HEK293 (cell line): ENCODE results near the gene LRCH2.

ENCODE experiments used
- EGR2 ChIP-seq: fragments of 450-650 bp; formaldehyde crosslinking; IDR thresholded peaks from 2 replicates; pipeline ENCODE4 v1.5.1; 2016; ENCODE audit warnings: low read depth, missing biosample characterization, missing genetic modification characterization
- ELK4 ChIP-seq: IDR thresholded peaks from 2 replicates; pipeline ENCODE4 v1.6.1; 2011; ENCODE audit warnings: mild to moderate bottlenecking, low read depth, low read length, borderline replicate concordance
- GLI2 ChIP-seq: fragments of 450-650 bp; formaldehyde crosslinking; IDR thresholded peaks from 2 replicates; pipeline ENCODE4; 2017; ENCODE audit warnings: missing biosample characterization, missing genetic modification characterization, low read depth, borderline replicate concordance
- GLIS1 ChIP-seq: fragments of 450-650 bp; formaldehyde crosslinking; IDR thresholded peaks from 2 replicates; pipeline ENCODE4 v1.5.1; 2016; ENCODE audit warnings: missing biosample characterization, missing genetic modification characterization
- HOXD13 ChIP-seq: sonication (generic); formaldehyde crosslinking; IDR thresholded peaks from 2 replicates; pipeline ENCODE4 v1.8.0; 2022; ENCODE audit warnings: missing genetic modification reagents, borderline replicate concordance
- PRDM6 ChIP-seq: fragments of 450-650 bp; formaldehyde crosslinking; IDR thresholded peaks from 2 replicates; pipeline ENCODE4 v1.5.1; 2017; ENCODE audit warnings: missing biosample characterization, missing genetic modification characterization
- ZBTB48 ChIP-seq: fragments of 450-650 bp; formaldehyde crosslinking; IDR thresholded peaks from 2 replicates; pipeline ENCODE4 v1.5.1; 2016; ENCODE audit warnings: missing biosample characterization, missing genetic modification characterization
- ZFHX2 ChIP-seq: fragments of 450-650 bp; formaldehyde crosslinking; conservative IDR thresholded peaks from 2 replicates; pipeline ENCODE4 v1.5.1; 2016; ENCODE audit warnings: missing biosample characterization, missing genetic modification characterization
- ZNF10 ChIP-seq: fragments of 450-650 bp; formaldehyde crosslinking; IDR thresholded peaks from 2 replicates; pipeline ENCODE4 v1.5.1; 2017; ENCODE audit warnings: missing biosample characterization, missing genetic modification characterization
- ZNF140 ChIP-seq: fragments of 450-650 bp; formaldehyde crosslinking; IDR thresholded peaks from 2 replicates; pipeline ENCODE4 v1.5.1; 2016; ENCODE audit warnings: missing biosample characterization, missing genetic modification characterization
- ZNF19 ChIP-seq: fragments of 450-650 bp; formaldehyde crosslinking; IDR thresholded peaks from 2 replicates; pipeline ENCODE4; 2016; ENCODE audit warnings: missing biosample characterization, missing genetic modification characterization, low read depth
- ZNF2 ChIP-seq: fragments of 450-650 bp; formaldehyde crosslinking; IDR thresholded peaks from 2 replicates; pipeline ENCODE4 v1.5.1; 2016; ENCODE audit warnings: missing biosample characterization, missing genetic modification characterization
- ZNF214 ChIP-seq: fragments of 450-650 bp; formaldehyde crosslinking; IDR thresholded peaks from 2 replicates; pipeline ENCODE4 v1.5.1; 2017; ENCODE audit warnings: missing biosample characterization, mild to moderate bottlenecking, missing genetic modification characterization, borderline replicate concordance
- ZNF350 ChIP-seq: fragments of 450-650 bp; formaldehyde crosslinking; IDR thresholded peaks from 2 replicates; pipeline ENCODE4 v1.5.0; 2017; ENCODE audit warnings: missing biosample characterization, mild to moderate bottlenecking, missing genetic modification characterization
- ZNF426 ChIP-seq: fragments of 450-650 bp; formaldehyde crosslinking; IDR thresholded peaks from 2 replicates; pipeline ENCODE4 v1.5.1; 2017; ENCODE audit warnings: missing biosample characterization, missing genetic modification characterization, mild to moderate bottlenecking, inconsistent platforms, moderate library complexity
- ZNF48 ChIP-seq: fragments of 450-650 bp; formaldehyde crosslinking; IDR thresholded peaks from 2 replicates; pipeline ENCODE4 v1.5.1; 2016; ENCODE audit warnings: missing biosample characterization, missing genetic modification characterization
- ZNF530 ChIP-seq: fragments of 450-650 bp; formaldehyde crosslinking; IDR thresholded peaks from 2 replicates; pipeline ENCODE4 v1.5.1; 2016; ENCODE audit warnings: low read depth, missing biosample characterization, missing genetic modification characterization
- ZNF558 ChIP-seq: fragments of 450-650 bp; formaldehyde crosslinking; IDR thresholded peaks from 2 replicates; pipeline ENCODE4 v1.5.1; 2016; ENCODE audit warnings: missing biosample characterization, missing genetic modification characterization
- ZNF596 ChIP-seq: fragments of 450-650 bp; IDR thresholded peaks from 2 replicates; pipeline ENCODE4 v1.5.0; 2018; ENCODE audit warnings: missing biosample characterization, mild to moderate bottlenecking, missing genetic modification characterization, moderate library complexity
- ZNF621 ChIP-seq: fragments of 450-650 bp; formaldehyde crosslinking; IDR thresholded peaks from 2 replicates; pipeline ENCODE4 v1.5.1; 2017; ENCODE audit warnings: missing biosample characterization, missing genetic modification characterization
- ZNF624 ChIP-seq: fragments of 450-650 bp; formaldehyde crosslinking; IDR thresholded peaks from 2 replicates; pipeline ENCODE4 v1.5.1; 2017; ENCODE audit warnings: missing biosample characterization, missing genetic modification characterization
- ZNF639 ChIP-seq: fragments of 450-650 bp; formaldehyde crosslinking; IDR thresholded peaks from 2 replicates; pipeline ENCODE4 v1.5.1; 2016; ENCODE audit warnings: missing biosample characterization, missing genetic modification characterization
- ZNF704 ChIP-seq: fragments of 450-650 bp; formaldehyde crosslinking; IDR thresholded peaks from 2 replicates; pipeline ENCODE4 v1.5.1; 2016; ENCODE audit warnings: missing biosample characterization, missing genetic modification characterization
- ZXDB ChIP-seq: fragments of 450-650 bp; formaldehyde crosslinking; IDR thresholded peaks from 2 replicates; pipeline ENCODE4 v1.5.1; 2016; ENCODE audit warnings: missing biosample characterization, missing genetic modification characterization
- TF ChIP-seq, protein P1 (sequence below): fragments of 450-650 bp; formaldehyde crosslinking; IDR thresholded peaks from 2 replicates; pipeline ENCODE4 v1.5.1; 2017; ENCODE audit warnings: missing biosample characterization, missing genetic modification characterization
- TF ChIP-seq, protein P2 (sequence below): fragments of 450-650 bp; formaldehyde crosslinking; IDR thresholded peaks from 2 replicates; pipeline ENCODE4 v1.5.1; 2016; ENCODE audit warnings: missing biosample characterization, missing genetic modification characterization
- TF ChIP-seq, protein P3 (sequence below): fragments of 450-650 bp; formaldehyde crosslinking; IDR thresholded peaks from 2 replicates; pipeline ENCODE4 v1.5.0; 2017; ENCODE audit warnings: missing biosample characterization, missing genetic modification characterization, borderline replicate concordance
- TF ChIP-seq, protein P4 (sequence below): fragments of 450-650 bp; formaldehyde crosslinking; IDR thresholded peaks from 2 replicates; pipeline ENCODE4 v1.5.1; 2016; ENCODE audit warnings: missing biosample characterization, missing genetic modification characterization

Gene LRCH2

GRCh38 chrX:115233497-115234455, at the start of gene LRCH2 (continued):
- TF ChIP-seq ELK4 (no peak), ZNF10 (tag by site-specific recombination) (0 out of 2 replicates have a peak, but pooled peaks have one; percentile 17), ZFHX2 (tag by site-specific recombination) (peak; percentile 51; the same call in 1 of the 2 replicates), ZNF639 (no peak), ZBTB48 (tag by site-specific recombination) (no peak), ZNF19 (tag by site-specific recombination) (no peak), EGR2 (tag by site-specific recombination) (0 out of 2 replicates have a peak, but pooled peaks have one; percentile 22), ZNF2 (tag by site-specific recombination) (no peak), ZNF596 (tag by site-specific recombination) (no peak), ZNF48 (tag by site-specific recombination) (no peak), ZNF621 (tag by site-specific recombination) (no peak), PRDM6 (tag by site-specific recombination) (no peak), ZNF624 (tag by site-specific recombination) (no peak), ZNF426 (tag by site-specific recombination) (no peak), ZNF350 (no peak), ZNF140 (tag by site-specific recombination) (no peak), ZNF214 (no peak), ZXDB (tag by site-specific recombination) (0 out of 2 replicates have a peak, but pooled peaks have one; percentile 47), HOXD13 (no peak), ZNF530 (tag by site-specific recombination) (no peak), GLI2 (tag by site-specific recombination) (no peak), ZNF558 (tag by site-specific recombination) (no peak), GLIS1 (no peak), ZNF704 (tag by site-specific recombination) (no peak)
- TF ChIP-seq, protein P1, sequence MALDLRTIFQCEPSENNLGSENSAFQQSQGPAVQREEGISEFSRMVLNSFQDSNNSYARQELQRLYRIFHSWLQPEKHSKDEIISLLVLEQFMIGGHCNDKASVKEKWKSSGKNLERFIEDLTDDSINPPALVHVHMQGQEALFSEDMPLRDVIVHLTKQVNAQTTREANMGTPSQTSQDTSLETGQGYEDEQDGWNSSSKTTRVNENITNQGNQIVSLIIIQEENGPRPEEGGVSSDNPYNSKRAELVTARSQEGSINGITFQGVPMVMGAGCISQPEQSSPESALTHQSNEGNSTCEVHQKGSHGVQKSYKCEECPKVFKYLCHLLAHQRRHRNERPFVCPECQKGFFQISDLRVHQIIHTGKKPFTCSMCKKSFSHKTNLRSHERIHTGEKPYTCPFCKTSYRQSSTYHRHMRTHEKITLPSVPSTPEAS = no peak
- TF ChIP-seq, protein P2, sequence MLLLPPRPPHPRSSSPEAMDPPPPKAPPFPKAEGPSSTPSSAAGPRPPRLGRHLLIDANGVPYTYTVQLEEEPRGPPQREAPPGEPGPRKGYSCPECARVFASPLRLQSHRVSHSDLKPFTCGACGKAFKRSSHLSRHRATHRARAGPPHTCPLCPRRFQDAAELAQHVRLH = no peak
- TF ChIP-seq, protein P3, sequence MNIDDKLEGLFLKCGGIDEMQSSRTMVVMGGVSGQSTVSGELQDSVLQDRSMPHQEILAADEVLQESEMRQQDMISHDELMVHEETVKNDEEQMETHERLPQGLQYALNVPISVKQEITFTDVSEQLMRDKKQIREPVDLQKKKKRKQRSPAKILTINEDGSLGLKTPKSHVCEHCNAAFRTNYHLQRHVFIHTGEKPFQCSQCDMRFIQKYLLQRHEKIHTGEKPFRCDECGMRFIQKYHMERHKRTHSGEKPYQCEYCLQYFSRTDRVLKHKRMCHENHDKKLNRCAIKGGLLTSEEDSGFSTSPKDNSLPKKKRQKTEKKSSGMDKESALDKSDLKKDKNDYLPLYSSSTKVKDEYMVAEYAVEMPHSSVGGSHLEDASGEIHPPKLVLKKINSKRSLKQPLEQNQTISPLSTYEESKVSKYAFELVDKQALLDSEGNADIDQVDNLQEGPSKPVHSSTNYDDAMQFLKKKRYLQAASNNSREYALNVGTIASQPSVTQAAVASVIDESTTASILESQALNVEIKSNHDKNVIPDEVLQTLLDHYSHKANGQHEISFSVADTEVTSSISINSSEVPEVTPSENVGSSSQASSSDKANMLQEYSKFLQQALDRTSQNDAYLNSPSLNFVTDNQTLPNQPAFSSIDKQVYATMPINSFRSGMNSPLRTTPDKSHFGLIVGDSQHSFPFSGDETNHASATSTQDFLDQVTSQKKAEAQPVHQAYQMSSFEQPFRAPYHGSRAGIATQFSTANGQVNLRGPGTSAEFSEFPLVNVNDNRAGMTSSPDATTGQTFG (tag by site-specific recombination) = no peak
- TF ChIP-seq, protein P4, sequence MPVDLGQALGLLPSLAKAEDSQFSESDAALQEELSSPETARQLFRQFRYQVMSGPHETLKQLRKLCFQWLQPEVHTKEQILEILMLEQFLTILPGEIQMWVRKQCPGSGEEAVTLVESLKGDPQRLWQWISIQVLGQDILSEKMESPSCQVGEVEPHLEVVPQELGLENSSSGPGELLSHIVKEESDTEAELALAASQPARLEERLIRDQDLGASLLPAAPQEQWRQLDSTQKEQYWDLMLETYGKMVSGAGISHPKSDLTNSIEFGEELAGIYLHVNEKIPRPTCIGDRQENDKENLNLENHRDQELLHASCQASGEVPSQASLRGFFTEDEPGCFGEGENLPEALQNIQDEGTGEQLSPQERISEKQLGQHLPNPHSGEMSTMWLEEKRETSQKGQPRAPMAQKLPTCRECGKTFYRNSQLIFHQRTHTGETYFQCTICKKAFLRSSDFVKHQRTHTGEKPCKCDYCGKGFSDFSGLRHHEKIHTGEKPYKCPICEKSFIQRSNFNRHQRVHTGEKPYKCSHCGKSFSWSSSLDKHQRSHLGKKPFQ (tag by site-specific recombination) = no peak
